ENCODE data around the gene KRTAP5-4.

Gene KRTAP5-4

GRCh38 chr11:1656670-1657069 is 34.7 kb upstream of the KRTAP5-4 start:
- no peak overlapping the region for H3K27ac Mint-ChIP-seq
- DNase-seq, result no peak
- H3K4me3 Mint-ChIP-seq, result no peak overlapping the region
- H3K9me3 Mint-ChIP-seq, result no peaks in the 10 kb centered on the region
- H3K36me3 Mint-ChIP-seq, result no peaks in the 10 kb centered on the region
- peaks cover 57% of the 10 kb centered on the region for H3K27me3 Mint-ChIP-seq
- peaks cover 19% of the 10 kb centered on the region for H3K4me1 Mint-ChIP-seq
- CTCF ChIA-PET, result interaction anchor here (1.8 kb wide), 1 partner anchor 177 kb away, joined by 5 read pairs; no protein-coding TSS in a partner anchor

DNA sequence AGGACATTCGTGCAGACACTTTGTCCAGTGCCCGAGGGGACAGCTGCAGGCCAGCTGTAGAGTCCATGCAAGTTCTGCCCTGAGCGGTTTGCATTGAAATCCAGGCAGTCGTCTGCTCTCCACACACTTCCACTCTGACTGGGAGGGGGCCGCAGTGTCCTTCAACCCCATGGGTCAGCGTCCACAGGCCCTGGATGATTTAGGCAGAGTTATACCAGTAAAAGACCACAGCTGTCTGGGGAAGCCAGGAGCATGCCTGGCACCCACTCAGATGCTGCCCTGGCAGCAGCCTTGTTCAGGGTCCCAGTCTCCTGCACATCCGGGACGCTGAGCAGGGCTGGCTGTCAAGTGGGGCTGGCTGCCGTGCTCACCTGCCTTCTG is 34.1 kb upstream of the KRTAP5-4 start:
- Mint-ChIP-seq H3K27ac (no peak overlapping the region), H3K9me3 (no peaks in the 10 kb centered on the region), H3K4me1 (peaks cover 19% of the 10 kb centered on the region), H3K36me3 (no peaks in the 10 kb centered on the region), H3K4me3 (no peak overlapping the region), H3K27me3 (peaks cover 58% of the 10 kb centered on the region)
- CTCF ChIA-PET, result interaction anchor here (1.0 to 1.8 kb wide), 2 partner anchors 27 to 177 kb away, joined by 4 to 5 read pairs; no protein-coding TSS in a partner anchor
- no peak for DNase-seq

DNA sequence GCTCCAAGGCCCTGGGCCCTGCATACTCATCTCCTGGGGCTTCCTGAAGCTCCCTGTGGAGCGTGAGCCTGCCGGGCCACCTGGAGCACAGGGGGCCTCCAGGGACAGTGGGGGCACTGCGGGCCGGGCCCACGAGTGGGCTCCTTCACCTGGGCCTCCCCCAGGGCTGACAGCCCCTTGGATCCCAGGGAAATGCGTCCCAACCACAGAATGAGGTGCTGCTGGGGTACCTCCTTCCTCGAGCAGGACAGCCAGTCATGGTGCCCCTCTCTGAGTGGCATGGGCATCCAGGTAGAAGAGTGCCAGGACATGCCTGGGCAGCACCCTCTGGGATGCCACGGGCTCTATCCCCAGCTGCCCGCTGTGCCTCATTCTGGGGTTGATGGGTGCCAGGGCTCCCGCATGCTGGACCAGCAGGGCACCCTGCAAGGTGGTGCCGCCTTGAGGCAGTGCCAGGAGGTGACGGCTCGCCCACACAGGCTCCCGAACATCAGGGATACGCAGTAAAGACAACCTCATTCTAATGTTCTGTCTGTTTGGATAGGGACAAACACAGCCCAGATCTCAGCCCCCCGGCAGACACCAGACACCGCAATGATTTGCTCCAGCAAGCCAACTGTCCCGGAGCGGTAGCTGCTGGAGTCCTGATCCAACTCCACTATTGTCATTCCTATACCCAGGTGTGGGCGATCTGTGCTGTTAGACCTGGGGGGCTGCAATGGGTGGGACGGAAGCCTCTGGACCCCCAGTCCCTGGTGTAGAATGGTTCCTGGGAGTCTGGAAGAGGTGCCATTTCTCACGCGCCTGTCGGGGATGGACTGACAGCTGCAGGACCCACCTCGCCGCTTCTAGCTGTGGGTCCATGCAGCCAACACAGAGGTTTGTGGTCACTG is 33.5 kb upstream of the KRTAP5-4 start:
- peak; percentile 11 for DNase-seq
- Mint-ChIP-seq H3K27me3 (peaks cover 62% of the 10 kb centered on the region), H3K4me3 (no peak overlapping the region), H3K4me1 (peaks cover 17% of the 10 kb centered on the region), H3K27ac (no peak overlapping the region), H3K36me3 (no peaks in the 10 kb centered on the region), H3K9me3 (no peaks in the 10 kb centered on the region)
- CTCF ChIA-PET, result interaction anchor here (1.0 to 3.1 kb wide), 4 partner anchors 27 to 178 kb away, joined by 4 to 49 read pairs (median 18); partner anchors contain the start of gene SYT8

DNA sequence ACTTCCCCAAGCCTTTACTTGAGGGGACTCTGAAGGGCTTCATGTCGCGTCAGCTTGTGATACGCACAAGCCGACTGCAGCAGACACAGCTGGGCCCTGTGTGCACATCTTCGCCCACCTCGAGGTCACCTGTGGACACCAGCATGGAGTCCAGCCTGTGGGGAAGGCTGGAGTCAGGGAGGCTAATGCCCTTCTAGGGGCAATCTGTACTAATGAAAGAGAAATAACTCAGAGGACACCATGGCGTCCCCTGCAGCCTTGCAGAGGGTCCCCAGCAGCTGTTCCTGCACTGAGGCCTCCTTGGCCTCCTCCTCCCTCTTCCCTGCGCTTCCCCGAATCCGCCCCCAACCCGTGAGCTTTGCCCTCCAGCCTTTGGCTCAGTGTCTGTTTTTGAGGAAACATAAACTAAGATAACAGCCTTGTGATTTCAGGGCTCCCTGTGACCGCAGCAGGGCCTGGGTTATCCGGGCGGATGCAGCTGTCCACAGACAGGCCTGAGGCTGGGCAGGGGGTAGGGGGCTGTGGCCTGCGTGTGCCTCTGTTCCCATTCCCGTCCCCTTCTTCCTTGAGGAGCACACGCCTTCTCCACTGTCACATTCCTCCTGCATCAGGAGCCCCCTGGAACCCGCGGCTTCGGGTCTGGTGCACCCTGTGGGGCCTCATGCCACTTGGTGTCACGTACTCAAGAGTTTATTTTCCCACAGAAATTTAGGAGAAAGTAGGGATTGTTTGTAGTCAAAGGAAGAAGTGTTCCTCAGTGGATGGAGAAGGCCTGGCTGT is 32.6 kb upstream of the KRTAP5-4 start:
- H3K27ac Mint-ChIP-seq, result no peak overlapping the region
- H3K36me3 Mint-ChIP-seq, result no peaks in the 10 kb centered on the region
- DNase-seq, result peak; percentile 8
- no peak overlapping the region for H3K4me3 Mint-ChIP-seq
- CTCF ChIA-PET, result interaction anchor here (2.9 to 3.1 kb wide), 2 partner anchors 40 to 179 kb away, joined by 30 to 49 read pairs; partner anchors contain the start of gene SYT8
- H3K9me3 Mint-ChIP-seq, result no peaks in the 10 kb centered on the region
- peaks cover 9% of the 10 kb centered on the region for H3K4me1 Mint-ChIP-seq
- H3K27me3 Mint-ChIP-seq, result peaks cover 56% of the 10 kb centered on the region

GRCh38 chr11:1653541-1654387 is 31.8 kb upstream of the KRTAP5-4 start:
- H3K27me3 Mint-ChIP-seq, result peaks cover 52% of the 10 kb centered on the region
- DNase-seq, result peak; percentile 5
- H3K9me3 Mint-ChIP-seq, result no peaks in the 10 kb centered on the region
- H3K36me3 Mint-ChIP-seq, result no peaks in the 10 kb centered on the region
- H3K27ac Mint-ChIP-seq, result no peak overlapping the region
- no peak overlapping the region for H3K4me3 Mint-ChIP-seq
- CTCF ChIA-PET, result interaction anchor here (0.6 to 3.1 kb wide), 17 partner anchors 20 to 500 kb away, joined by 3 to 49 read pairs (median 5); partner anchors contain the start of gene SYT8
- H3K4me1 Mint-ChIP-seq, result peaks cover 2% of the 10 kb centered on the region

- Mint-ChIP-seq H3K4me3 (no peak overlapping the region), H3K9me3 (no peaks in the 10 kb centered on the region), H3K27me3 (peaks cover 52% of the 10 kb centered on the region), H3K27ac (no peak overlapping the region), H3K36me3 (no peaks in the 10 kb centered on the region), H3K4me1 (no peaks in the 10 kb centered on the region)
- CTCF ChIA-PET, result interaction anchor here (0.6 to 3.1 kb wide), 34 partner anchors 12 to 679 kb away, joined by 3 to 49 read pairs (median 5); partner anchors contain the start of genes LSP1 and SYT8
- peak; percentile 82 for DNase-seq
Observed at GRCh38 chr11:1652771-1653540, 31.0 kb upstream of the KRTAP5-4 start.

DNA sequence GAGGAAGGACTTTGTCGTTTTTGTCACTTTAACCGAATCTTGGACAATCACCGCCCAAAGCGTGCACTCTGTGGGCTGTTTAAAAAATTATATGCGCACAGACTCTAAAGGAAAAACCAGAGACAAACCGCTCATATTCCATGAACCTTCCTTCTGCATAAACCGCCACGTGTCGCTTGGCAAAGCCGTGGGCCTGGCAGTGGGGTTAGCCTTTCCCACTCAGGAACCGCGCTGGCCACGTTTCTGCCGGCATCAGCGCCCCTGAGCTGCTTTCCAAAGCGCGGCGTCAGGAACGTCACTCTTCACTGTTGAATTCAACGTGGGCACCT is 30.5 kb upstream of the KRTAP5-4 start:
- Mint-ChIP-seq H3K4me1 (no peaks in the 10 kb centered on the region), H3K4me3 (no peak overlapping the region), H3K36me3 (no peaks in the 10 kb centered on the region), H3K27me3 (peaks cover 49% of the 10 kb centered on the region), H3K27ac (no peak overlapping the region), H3K9me3 (no peaks in the 10 kb centered on the region)
- no peak for DNase-seq
- CTCF ChIA-PET, result interaction anchor here (0.6 to 3.1 kb wide), 32 partner anchors 12 to 678 kb away, joined by 3 to 49 read pairs (median 5); partner anchors contain the start of genes LSP1 and SYT8

GRCh38 chr11:1652026-1652425 is 30.1 kb upstream of the KRTAP5-4 start:
- DNase-seq, result peak; percentile 13
- H3K4me1 Mint-ChIP-seq, result no peaks in the 10 kb centered on the region
- no peaks in the 10 kb centered on the region for H3K36me3 Mint-ChIP-seq
- CTCF ChIA-PET, result interaction anchor here (0.6 to 3.1 kb wide), 27 partner anchors 11 to 505 kb away, joined by 3 to 49 read pairs (median 6); partner anchors contain the start of genes LSP1 and SYT8
- H3K27ac Mint-ChIP-seq, result no peak overlapping the region
- H3K9me3 Mint-ChIP-seq, result no peaks in the 10 kb centered on the region
- peaks cover 45% of the 10 kb centered on the region for H3K27me3 Mint-ChIP-seq
- no peak overlapping the region for H3K4me3 Mint-ChIP-seq

DNA sequence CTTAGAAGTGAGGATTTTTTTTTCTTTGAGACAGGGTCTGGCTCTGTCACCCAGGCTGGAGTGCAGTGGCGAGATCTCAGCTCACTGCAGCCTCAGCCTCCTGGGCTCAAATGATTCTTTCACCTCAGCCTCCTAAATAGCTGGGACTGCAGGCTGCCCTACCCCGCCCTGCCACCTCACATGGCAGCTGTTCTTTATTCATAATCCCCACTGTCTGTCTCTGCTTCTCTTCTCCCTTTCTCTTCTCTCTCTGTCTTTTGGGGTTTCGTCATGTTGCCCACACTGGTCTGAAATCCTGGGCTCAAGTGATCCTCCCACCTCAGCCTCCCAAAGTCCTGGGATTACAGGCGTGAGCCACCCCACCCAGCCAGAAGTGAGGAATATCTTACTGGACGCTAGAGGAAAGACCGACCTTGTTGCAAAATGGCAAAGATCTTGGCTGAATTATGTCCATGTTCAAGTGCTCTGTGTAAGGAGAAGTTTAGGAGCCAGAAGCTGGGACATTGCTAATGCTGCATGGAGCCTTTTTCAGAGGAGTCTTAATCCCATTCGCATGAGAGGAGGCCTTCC is 29.6 kb upstream of the KRTAP5-4 start:
- CTCF ChIA-PET, result interaction anchor here (1.1 to 3.1 kb wide), 3 partner anchors 12 to 199 kb away, joined by 3 to 15 read pairs (median 15); no protein-coding TSS in a partner anchor
- H3K4me3 Mint-ChIP-seq, result no peak overlapping the region
- no peaks in the 10 kb centered on the region for H3K9me3 Mint-ChIP-seq
- no peaks in the 10 kb centered on the region for H3K4me1 Mint-ChIP-seq
- peak; percentile 3 for DNase-seq
- H3K27ac Mint-ChIP-seq, result no peak overlapping the region
- peaks cover 43% of the 10 kb centered on the region for H3K27me3 Mint-ChIP-seq
- H3K36me3 Mint-ChIP-seq, result no peaks in the 10 kb centered on the region

DNA sequence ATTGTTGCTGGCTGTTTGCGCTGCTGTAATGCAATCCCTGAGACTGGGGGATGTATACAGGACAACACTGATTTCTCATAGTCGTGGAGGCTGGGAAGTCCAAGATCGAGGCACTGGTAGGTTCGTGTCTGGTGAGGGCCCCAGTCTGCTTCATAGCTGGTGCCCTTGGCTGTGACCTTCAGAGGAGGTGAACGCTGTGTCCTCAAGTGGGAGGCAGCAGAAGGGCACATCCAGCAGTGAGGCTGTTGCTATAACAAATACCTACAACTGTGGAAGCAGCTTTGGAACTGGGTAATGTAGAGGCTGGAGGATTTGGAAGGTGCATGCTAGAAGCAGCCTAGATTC is 29.0 kb upstream of the KRTAP5-4 start:
- CTCF ChIA-PET, result interaction anchor here (0.6 to 3.1 kb wide), 5 partner anchors 8 to 351 kb away, joined by 3 to 15 read pairs (median 4); no protein-coding TSS in a partner anchor
- Mint-ChIP-seq H3K4me3 (no peak overlapping the region), H3K27me3 (peaks cover 43% of the 10 kb centered on the region), H3K36me3 (no peaks in the 10 kb centered on the region), H3K9me3 (no peaks in the 10 kb centered on the region), H3K27ac (no peak overlapping the region), H3K4me1 (no peaks in the 10 kb centered on the region)
- DNase-seq, result peak; percentile 8

- Mint-ChIP-seq H3K27ac (no peak overlapping the region), H3K4me1 (no peaks in the 10 kb centered on the region), H3K36me3 (no peaks in the 10 kb centered on the region), H3K27me3 (peaks cover 46% of the 10 kb centered on the region), H3K4me3 (no peak overlapping the region), H3K9me3 (no peaks in the 10 kb centered on the region)
- peak; percentile 18 for DNase-seq
- CTCF ChIA-PET, result interaction anchor here (0.6 to 3.1 kb wide), 6 partner anchors 9 to 351 kb away, joined by 3 to 15 read pairs (median 4); no protein-coding TSS in a partner anchor
Observed at GRCh38 chr11:1650034-1650917, 28.3 kb upstream of the KRTAP5-4 start.
